CD4-positive, alpha-beta T cell (primary cell): ENCODE measurements around the gene C4orf50. TPM values are rescaled to one million over a fixed set of nuclear protein-coding genes. Genes with fewer than 3 reads are reported as not detected.

Experiments used
- ATAC-seq: fragments of 200-7000 bp; cut with Tn5 transposase; one replicate; pipeline ENCODE4 v1.10.0; 2022; ENCODE audit warnings: mild to moderate bottlenecking; ENCODE audit not compliant: poor library complexity
- CTCF ChIA-PET: fragments of 350-600 bp; sonication (Branson Sonifier 250); formaldehyde crosslinking; loops from one replicate; lab custom pipeline; 2021; ENCODE audit warnings: antibody characterized with exemption, inconsistent platforms; lab: Charles Lee
- POLR2A ChIA-PET: fragments of 350-600 bp; sonication (Branson Sonifier 250); formaldehyde crosslinking; loops from one replicate; lab custom pipeline; 2021; ENCODE audit warnings: antibody characterized with exemption, inconsistent platforms; lab: Charles Lee
- DNase-seq, 14 experiments: peaks; one replicate each; pipeline ENCODE4 v3.0.0-alpha.2; 2013 to 2020; ENCODE audit warnings: mixed read lengths in 2 of 14
- H3K27ac ChIP-seq, 2 donors: one replicate each; pipeline versions ENCODE4 v1.5.1 to v1.7.0; 2013; ENCODE audit warnings: low read length in 2 of 2, low read depth in 1 of 2, mild to moderate bottlenecking in 1 of 2
- H3K27me3 ChIP-seq, 2 experiments: 1 replicate in 1 of 2; 2 replicates in 1 of 2; pipeline versions ENCODE4 v1.6.1 to v1.7.0; 2013; ENCODE audit warnings: low read length in 2 of 2, control low read depth in 1 of 2, mild to moderate bottlenecking in 1 of 2, moderate library complexity in 1 of 2; ENCODE audit not compliant: insufficient read depth in 2 of 2, control insufficient read depth in 1 of 2
- H3K36me3 ChIP-seq: one replicate; pipeline ENCODE4 v1.6.1; 2013; ENCODE audit warnings: low read length, control low read depth; ENCODE audit not compliant: insufficient read depth
- H3K4me1 ChIP-seq: one replicate; pipeline ENCODE4 v1.6.1; 2013; ENCODE audit warnings: low read length, control low read depth; ENCODE audit not compliant: insufficient read depth
- H3K4me3 ChIP-seq: one replicate; pipeline ENCODE4 v1.5.1; 2013; ENCODE audit warnings: mild to moderate bottlenecking, low read length, moderate library complexity
- H3K9me3 ChIP-seq, 2 experiments: 1 replicate in 1 of 2; 2 replicates in 1 of 2; pipeline versions ENCODE4 v1.6.1 to v1.7.0; 2013; ENCODE audit warnings: low read length in 2 of 2, mild to moderate bottlenecking in 2 of 2, control low read depth in 1 of 2, moderate library complexity in 1 of 2; ENCODE audit not compliant: control insufficient read depth in 1 of 2, insufficient read depth in 1 of 2
- H3K27ac Mint-ChIP-seq: one replicate; pipeline ENCODE4 v1.8.0; 2020; ENCODE audit warnings: mixed read lengths
- H3K27me3 Mint-ChIP-seq: one replicate; pipeline ENCODE4 v1.8.0; 2021; ENCODE audit warnings: mixed read lengths
- H3K36me3 Mint-ChIP-seq: one replicate; pipeline ENCODE4 v1.8.0; 2021; ENCODE audit warnings: low read depth, mixed read lengths
- H3K4me1 Mint-ChIP-seq: one replicate; pipeline ENCODE4 v1.8.0; 2021; ENCODE audit warnings: low read depth, mixed read lengths
- H3K4me3 Mint-ChIP-seq: one replicate; pipeline ENCODE4 v1.8.0; 2020; ENCODE audit warnings: mild to moderate bottlenecking, mixed read lengths
- H3K9me3 Mint-ChIP-seq: one replicate; pipeline ENCODE4 v1.8.0; 2020; ENCODE audit warnings: mixed read lengths
- intact Hi-C, 2 experiments: fragments of 100-400 bp; cut with DNase I in 1 of 2; cut with micrococcal nuclease in 1 of 2; formaldehyde crosslinking; loops; one replicate each; pipeline versions ENCODE4 v1.15.1 to v1.9.0; 2023 to 2025; cut with DNase I, micrococcal nuclease
- total RNA-seq, 174 experiments: library from RNA in 2 of 174; stranded (reverse) in 2 of 174; gene quantifications; one replicate each; pipeline ENCODE4 v1.2.3 and lab custom pipeline; 2021 to 2026
- TF ChIP-seq, protein P1 (sequence below): fragments of 200-600 bp; IDR thresholded peaks from one replicate; pipeline ENCODE4 v1.8.0; 2022; ENCODE audit warnings: antibody characterized with exemption, mild to moderate bottlenecking

C4orf50 gene
- total RNA-seq, 2 experiments from 2014 or later: 0.16 to 0.20 TPM

DNA sequence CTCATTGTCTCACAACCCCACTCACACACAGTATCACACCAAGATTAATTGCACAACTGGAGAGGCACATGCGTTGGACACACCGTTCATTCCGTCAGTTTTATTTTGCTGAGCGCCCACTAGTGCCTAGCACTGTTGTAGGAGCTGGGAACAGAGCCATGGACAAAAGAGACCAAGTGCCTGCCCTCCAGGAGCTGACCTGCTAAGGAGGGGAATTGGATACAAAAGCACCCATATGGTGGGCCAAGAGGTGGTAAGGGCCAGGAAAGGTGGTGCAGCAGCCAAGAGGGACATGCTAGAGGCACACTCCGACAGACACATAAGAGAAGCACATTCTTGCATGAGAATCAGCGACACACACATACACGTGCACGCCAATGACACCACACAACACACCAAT lies 124.6 kb downstream of the C4orf50 start:
- Mint-ChIP-seq H3K27me3 (peaks cover 81% of the 10 kb centered on the region), H3K36me3 (no peaks in the 10 kb centered on the region), H3K4me3 (no peak overlapping the region), H3K4me1 (no peaks in the 10 kb centered on the region), H3K9me3 (peaks cover 2% of the 10 kb centered on the region), H3K27ac (no peak overlapping the region)
- H3K4me3 ChIP-seq: no peak overlapping the region
- H3K27me3 ChIP-seq: peaks cover 43 to 47% of the 10 kb centered on the region in 2 experiments
- DNase-seq: no peak
- intact Hi-C loops: no loop called here
- H3K9me3 ChIP-seq: peaks cover 5 to 42% of the 10 kb centered on the region in 2 experiments
- TF ChIP-seq, protein P1, sequence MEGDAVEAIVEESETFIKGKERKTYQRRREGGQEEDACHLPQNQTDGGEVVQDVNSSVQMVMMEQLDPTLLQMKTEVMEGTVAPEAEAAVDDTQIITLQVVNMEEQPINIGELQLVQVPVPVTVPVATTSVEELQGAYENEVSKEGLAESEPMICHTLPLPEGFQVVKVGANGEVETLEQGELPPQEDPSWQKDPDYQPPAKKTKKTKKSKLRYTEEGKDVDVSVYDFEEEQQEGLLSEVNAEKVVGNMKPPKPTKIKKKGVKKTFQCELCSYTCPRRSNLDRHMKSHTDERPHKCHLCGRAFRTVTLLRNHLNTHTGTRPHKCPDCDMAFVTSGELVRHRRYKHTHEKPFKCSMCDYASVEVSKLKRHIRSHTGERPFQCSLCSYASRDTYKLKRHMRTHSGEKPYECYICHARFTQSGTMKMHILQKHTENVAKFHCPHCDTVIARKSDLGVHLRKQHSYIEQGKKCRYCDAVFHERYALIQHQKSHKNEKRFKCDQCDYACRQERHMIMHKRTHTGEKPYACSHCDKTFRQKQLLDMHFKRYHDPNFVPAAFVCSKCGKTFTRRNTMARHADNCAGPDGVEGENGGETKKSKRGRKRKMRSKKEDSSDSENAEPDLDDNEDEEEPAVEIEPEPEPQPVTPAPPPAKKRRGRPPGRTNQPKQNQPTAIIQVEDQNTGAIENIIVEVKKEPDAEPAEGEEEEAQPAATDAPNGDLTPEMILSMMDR: no peak
- no peak for ATAC-seq
- CTCF ChIA-PET: no interaction called here
- no peaks in the 10 kb centered on the region for H3K36me3 ChIP-seq
- no peak overlapping the region for H3K27ac ChIP-seq
- POLR2A ChIA-PET: no interaction called here
- no peaks in the 10 kb centered on the region for H3K4me1 ChIP-seq

GRCh38 chr4:5893004-5893580 lies 125.1 kb downstream of the C4orf50 start, which contains the start of gene CRMP1:
Gene CRMP1 (minus strand): TSS chr4:5893086. CDS start chr4:5892969, 117 bp downstream.
- DNase-seq (no peak), ATAC-seq (no peak)
- H3K27me3 Mint-ChIP-seq: peaks cover 76% of the 10 kb centered on the region
- Histone ChIP-seq H3K27ac (no peak within 1 kb of the TSS), H3K4me3 (no peak within 1 kb of the TSS), H3K9me3 (peaks cover 5 to 42% of the 10 kb centered on the region in 2 experiments), H3K27me3 (peaks cover 44 to 47% of the 10 kb centered on the region in 2 experiments), H3K36me3 (no peaks in the 10 kb centered on the region), H3K4me1 (no peaks in the 10 kb centered on the region)
- H3K9me3 Mint-ChIP-seq: peaks cover 2% of the 10 kb centered on the region
- intact Hi-C loops: no loop called here
- TF ChIP-seq, protein P1: no peak
- H3K4me1 Mint-ChIP-seq: no peaks in the 10 kb centered on the region
- ChIA-PET POLR2A (no interaction called here), CTCF (no interaction called here)
- H3K36me3 Mint-ChIP-seq: no peaks in the 10 kb centered on the region
- H3K27ac Mint-ChIP-seq: no peak within 1 kb of the TSS
- no peak within 1 kb of the TSS for H3K4me3 Mint-ChIP-seq

GRCh38 chr4:5892323-5893003 lies 125.8 kb downstream of the C4orf50 start:
- no peaks in the 10 kb centered on the region for H3K4me1 Mint-ChIP-seq
- Histone ChIP-seq H3K4me3 (no peak overlapping the region), H3K9me3 (peaks cover 5 to 41% of the 10 kb centered on the region in 2 experiments), H3K27ac (no peak overlapping the region), H3K36me3 (no peaks in the 10 kb centered on the region), H3K4me1 (peaks cover 3% of the 10 kb centered on the region), H3K27me3 (peaks cover 47 to 51% of the 10 kb centered on the region in 2 experiments)
- peaks cover 2% of the 10 kb centered on the region for H3K9me3 Mint-ChIP-seq
- no peak for DNase-seq
- H3K36me3 Mint-ChIP-seq: no peaks in the 10 kb centered on the region
- ChIA-PET CTCF (no interaction called here), POLR2A (no interaction called here)
- peaks cover 70% of the 10 kb centered on the region for H3K27me3 Mint-ChIP-seq
- intact Hi-C loops: no loop called here
- TF ChIP-seq, protein P1: no peak
- H3K27ac Mint-ChIP-seq: no peak overlapping the region
- H3K4me3 Mint-ChIP-seq: no peak overlapping the region
- ATAC-seq: no peak
